Thyroid gland (tissue), 4 donors: ENCODE data around the gene ELMO1.

Source experiments
- POLR2A ChIP-seq, 2 donors: fragments of 450-650 bp; IDR thresholded peaks; one replicate each; pipeline ENCODE4 v1.6.1; 2017; ENCODE audit warnings: antibody characterized with exemption in 2 of 2, mild to moderate bottlenecking in 2 of 2, moderate library complexity in 1 of 2
- TF ChIP-seq, protein P1 (sequence below), 6 experiments: fragments of 200-600 bp in 3 of 6; fragments of 450-650 bp in 3 of 6; sonication (generic) in 3 of 6; IDR thresholded peaks; one replicate each; pipeline ENCODE4 v1.5.1; 2016 to 2019; ENCODE audit warnings: antibody characterized with exemption in 6 of 6, mild to moderate bottlenecking in 2 of 6, inconsistent platforms in 1 of 6, moderate library complexity in 1 of 6

DNA sequence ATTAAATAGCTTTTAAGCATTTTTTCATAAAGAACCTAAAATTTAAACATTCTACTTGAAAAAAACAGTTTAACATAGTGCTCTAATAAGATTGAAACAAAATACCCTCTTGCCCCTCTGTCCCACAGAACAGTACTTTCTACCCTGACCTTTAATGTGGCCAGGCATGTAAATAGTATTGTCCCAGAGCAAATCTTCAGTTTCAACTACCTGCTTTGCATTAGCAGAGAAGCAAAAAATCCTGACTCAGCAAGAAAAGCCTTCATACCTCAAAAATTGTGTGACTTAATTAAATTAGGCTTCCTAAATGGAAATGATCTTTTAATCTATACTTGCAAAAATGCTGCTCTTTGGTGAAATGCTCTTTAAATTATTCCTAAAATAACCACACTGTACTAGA, 487.0 kb downstream of the ELMO1 start:
- TF ChIP-seq, protein P1, sequence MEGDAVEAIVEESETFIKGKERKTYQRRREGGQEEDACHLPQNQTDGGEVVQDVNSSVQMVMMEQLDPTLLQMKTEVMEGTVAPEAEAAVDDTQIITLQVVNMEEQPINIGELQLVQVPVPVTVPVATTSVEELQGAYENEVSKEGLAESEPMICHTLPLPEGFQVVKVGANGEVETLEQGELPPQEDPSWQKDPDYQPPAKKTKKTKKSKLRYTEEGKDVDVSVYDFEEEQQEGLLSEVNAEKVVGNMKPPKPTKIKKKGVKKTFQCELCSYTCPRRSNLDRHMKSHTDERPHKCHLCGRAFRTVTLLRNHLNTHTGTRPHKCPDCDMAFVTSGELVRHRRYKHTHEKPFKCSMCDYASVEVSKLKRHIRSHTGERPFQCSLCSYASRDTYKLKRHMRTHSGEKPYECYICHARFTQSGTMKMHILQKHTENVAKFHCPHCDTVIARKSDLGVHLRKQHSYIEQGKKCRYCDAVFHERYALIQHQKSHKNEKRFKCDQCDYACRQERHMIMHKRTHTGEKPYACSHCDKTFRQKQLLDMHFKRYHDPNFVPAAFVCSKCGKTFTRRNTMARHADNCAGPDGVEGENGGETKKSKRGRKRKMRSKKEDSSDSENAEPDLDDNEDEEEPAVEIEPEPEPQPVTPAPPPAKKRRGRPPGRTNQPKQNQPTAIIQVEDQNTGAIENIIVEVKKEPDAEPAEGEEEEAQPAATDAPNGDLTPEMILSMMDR (IDR thresholded peaks at IDR 0.05) = no peak
- TF ChIP-seq POLR2A (IDR thresholded peaks at IDR 0.05) = no peak
